HG02885 (cell line): Measurements from ENCODE around the gene MMP10.
"Not testable (repeated sequence)": the region's sequence is repeated elsewhere in the genome, so short reads cannot be mapped to it uniquely, and the experiment has no call there.

ENCODE experiments used
- ATAC-seq: cut with Tn5 transposase; IDR thresholded peaks from one replicate; pipeline ENCODE4 v1.9.1; 2021; ENCODE audit warnings: mild to moderate bottlenecking; ENCODE audit not compliant: unreplicated experiment, poor library complexity

Gene MMP10

DNA sequence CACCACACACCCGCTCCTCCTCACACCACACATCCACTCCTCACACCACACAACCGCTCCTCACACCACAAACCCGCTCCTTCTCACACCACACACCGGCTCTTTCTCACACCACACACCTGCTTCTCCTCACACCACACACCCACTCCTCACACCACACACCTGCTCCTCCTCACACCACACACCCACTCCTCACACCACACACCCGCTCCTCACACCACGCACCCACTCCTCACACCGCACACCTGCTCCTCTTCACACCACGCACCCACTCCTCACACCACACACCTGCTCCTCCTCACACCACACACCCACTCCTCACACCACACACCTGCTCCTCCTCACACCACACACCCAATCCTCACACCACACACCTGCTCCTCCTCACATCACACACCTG lies 49.5 kb downstream of the MMP10 start:
- ATAC-seq, result not testable (repeated sequence)

DNA sequence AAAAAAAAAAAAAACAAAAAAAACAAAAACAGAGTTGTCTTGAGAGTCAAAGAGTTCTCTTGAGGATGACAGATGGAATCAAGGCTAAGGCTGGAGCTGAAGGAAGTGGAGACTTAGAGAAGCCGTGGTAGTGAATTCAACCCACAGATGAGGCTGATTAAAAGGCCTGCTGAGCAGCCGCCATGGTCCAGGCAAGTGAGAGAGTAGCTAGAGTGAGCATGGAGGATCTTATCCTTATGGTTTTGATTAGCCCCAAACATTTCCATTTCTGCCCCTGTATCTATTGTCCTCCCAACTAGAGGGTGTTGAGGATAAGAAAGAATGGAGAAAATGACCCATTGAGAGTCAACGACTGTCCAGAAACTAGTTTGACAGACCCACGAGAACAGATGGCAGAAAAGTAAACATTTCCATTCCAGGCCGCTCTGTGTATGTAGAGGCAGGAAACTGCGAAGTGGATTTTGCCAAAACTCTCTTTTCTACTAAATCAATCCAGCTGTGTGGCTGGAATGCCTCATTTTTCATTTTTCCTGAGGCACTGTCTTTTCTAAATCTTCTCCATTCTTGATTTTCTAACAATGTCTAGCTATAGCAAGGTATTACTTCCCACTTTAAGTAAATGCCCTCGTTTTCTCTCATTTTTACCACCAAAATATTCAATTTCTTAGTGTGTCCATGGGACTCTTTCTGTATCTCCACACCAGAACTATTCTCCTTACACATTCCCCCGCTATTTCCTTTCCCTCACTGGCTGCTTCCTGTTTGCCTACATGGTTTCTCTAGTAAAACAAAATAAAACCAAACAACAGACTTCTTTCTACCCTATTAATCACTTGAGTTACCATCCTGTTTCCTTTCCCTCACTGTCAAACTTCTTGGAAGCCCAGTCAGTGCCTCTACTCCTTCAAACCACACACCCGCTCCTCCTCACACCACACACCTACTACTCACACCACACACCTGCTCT lies 50.3 kb downstream of the MMP10 start:
- no peak for ATAC-seq

DNA sequence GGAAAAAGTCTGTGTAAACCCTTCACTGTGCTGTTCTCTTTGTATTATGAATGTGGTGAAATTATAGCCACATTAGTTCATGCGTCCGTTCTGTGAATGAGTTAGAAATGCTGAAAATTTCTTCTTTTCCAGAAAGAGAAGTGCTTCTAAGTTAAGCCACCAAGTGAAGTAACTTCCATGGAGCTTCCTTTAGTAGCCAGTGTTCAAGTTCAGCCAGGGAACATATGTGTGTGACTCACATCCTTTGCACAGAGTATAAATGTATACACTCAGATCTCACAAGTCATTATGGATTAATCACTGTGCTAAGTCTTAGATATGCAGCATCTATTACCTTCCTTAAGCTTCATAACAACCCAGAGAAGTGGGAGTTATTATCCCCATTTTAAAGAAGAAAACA lies 52.5 kb downstream of the MMP10 start:
- ATAC-seq, result no peak

GRCh38 chr11:102724904-102725500 lies 55.4 kb downstream of the MMP10 start, which contains the start of gene MMP8:
TSS of gene MMP8 (minus strand) at chr11:102724954. CDS start at chr11:102724855, 99 bp downstream.
- ATAC-seq, result no peak

- ATAC-seq, result no peak
Observed at GRCh38 chr11:102722821-102723220, 57.6 kb downstream of the MMP10 start.
